Measurements from ENCODE around the gene RIOX2.

RIOX2 gene

GRCh38 chr3:97901313-97902248 lies 70.7 kb downstream of the RIOX2 start:
- Histone ChIP-seq H3K9me2 (replicated peaks; ENCODE audit: insufficient read depth, low read length) (no peaks in the 10 kb centered on the region), H3K36me3 (replicated peaks; ENCODE audit: insufficient read depth, low read length) (no peaks in the 10 kb centered on the region), H3K79me2 (ENCODE audit: low read length) (no peaks in the 10 kb centered on the region), H3K9me3 (replicated peaks; ENCODE audit: insufficient read depth, low read length) (no peaks in the 10 kb centered on the region), H3K27me3 (replicated peaks; ENCODE audit: insufficient read depth, low read length) (no peaks in the 10 kb centered on the region), H3K4me3 (ENCODE audit: low read length) (no peak overlapping the region), H3K9ac (ENCODE audit: low read length) (no peak overlapping the region), H3K4me2 (ENCODE audit: low read depth, low read length) (no peak overlapping the region), H3K27ac (ENCODE audit: low read length) (no peak overlapping the region), H4K20me1 (ENCODE audit: insufficient read depth, low read length) (no peaks in the 10 kb centered on the region), H2AFZ (ENCODE audit: low read length) (no peak overlapping the region), H3K4me1 (ENCODE audit: low read length) (no peaks in the 10 kb centered on the region), H3F3A (ENCODE audit: insufficient read depth, low read length) (no peaks in the 10 kb centered on the region)
- TF ChIP-seq EZH2 (optimal IDR thresholded peaks at IDR 0.05; ENCODE audit: low read depth, low read length) = no peak
- TF ChIP-seq EZH2phosphoT487 (IDR thresholded peaks at IDR 0.05; ENCODE audit: low read length) = no peak
- no peak for TF ChIP-seq CTCF (IDR thresholded peaks at IDR 0.05; ENCODE audit: low read length)
- no peak for DNase-seq

GRCh38 chr3:97899331-97899730 lies 72.9 kb downstream of the RIOX2 start:
- Histone ChIP-seq H3K27me3 (replicated peaks; ENCODE audit: insufficient read depth, low read length) (no peaks in the 10 kb centered on the region), H3K4me2 (ENCODE audit: low read depth, low read length) (no peak overlapping the region), H2AFZ (ENCODE audit: low read length) (no peak overlapping the region), H3K9me3 (replicated peaks; ENCODE audit: insufficient read depth, low read length) (no peaks in the 10 kb centered on the region), H4K20me1 (ENCODE audit: insufficient read depth, low read length) (no peaks in the 10 kb centered on the region), H3K4me3 (ENCODE audit: low read length) (no peak overlapping the region), H3F3A (ENCODE audit: insufficient read depth, low read length) (no peaks in the 10 kb centered on the region; the same call in 1 of the 2 replicates), H3K9ac (ENCODE audit: low read length) (no peak overlapping the region), H3K9me2 (replicated peaks; ENCODE audit: insufficient read depth, low read length) (no peaks in the 10 kb centered on the region), H3K79me2 (ENCODE audit: low read length) (no peaks in the 10 kb centered on the region), H3K27ac (ENCODE audit: low read length) (no peak overlapping the region), H3K36me3 (replicated peaks; ENCODE audit: insufficient read depth, low read length) (no peaks in the 10 kb centered on the region), H3K4me1 (ENCODE audit: low read length) (peaks cover 12% of the 10 kb centered on the region)
- TF ChIP-seq CTCF (IDR thresholded peaks at IDR 0.05; ENCODE audit: low read length) = no peak
- TF ChIP-seq EZH2phosphoT487 (IDR thresholded peaks at IDR 0.05; ENCODE audit: low read length) = no peak
- no peak for DNase-seq

GRCh38 chr3:97896547-97896946 lies 75.7 kb downstream of the RIOX2 start:
- H3K79me2 ChIP-seq (ENCODE audit: low read length) = no peaks in the 10 kb centered on the region
- peaks cover 12% of the 10 kb centered on the region for H3K4me1 ChIP-seq (ENCODE audit: low read length)
- no peaks in the 10 kb centered on the region for H3K9me2 ChIP-seq (replicated peaks; ENCODE audit: insufficient read depth, low read length)
- H3K4me2 ChIP-seq (ENCODE audit: low read depth, low read length) = no peak overlapping the region
- H3F3A ChIP-seq (ENCODE audit: insufficient read depth, low read length) = no peaks in the 10 kb centered on the region; the same call in 1 of the 2 replicates
- no peaks in the 10 kb centered on the region for H3K9me3 ChIP-seq (replicated peaks; ENCODE audit: insufficient read depth, low read length)
- no peak overlapping the region for H3K4me3 ChIP-seq (ENCODE audit: low read length)
- no peaks in the 10 kb centered on the region for H4K20me1 ChIP-seq (ENCODE audit: insufficient read depth, low read length)
- H3K9ac ChIP-seq (ENCODE audit: low read length) = no peak overlapping the region
- no peak for TF ChIP-seq EZH2phosphoT487 (IDR thresholded peaks at IDR 0.05; ENCODE audit: low read length)
- 0 out of 2 replicates have a peak, but pooled peaks have one; percentile 6 for TF ChIP-seq CTCF (IDR thresholded peaks at IDR 0.05; ENCODE audit: low read length)
- H3K27me3 ChIP-seq (replicated peaks; ENCODE audit: insufficient read depth, low read length) = no peaks in the 10 kb centered on the region
- no peaks in the 10 kb centered on the region for H3K36me3 ChIP-seq (replicated peaks; ENCODE audit: insufficient read depth, low read length)
- no peak overlapping the region for H2AFZ ChIP-seq (ENCODE audit: low read length)
- DNase-seq = no peak
- H3K27ac ChIP-seq (ENCODE audit: low read length) = no peak overlapping the region
